Dendritic cell treated with granulocyte-macrophage colony-stimulating factor and Interleukin-4, amounts not matched to agents 40 ng/mL and 50 ng/mL, for 4 days (primary cell): ENCODE data around the gene SLC24A4.
"Not testable (repeated sequence)": the region's sequence is repeated elsewhere in the genome, so short reads cannot be mapped to it uniquely, and the experiment has no call there.

Source experiments
- H3K27ac Mint-ChIP-seq: one replicate; pipeline ENCODE4 v1.8.0; 2022; ENCODE audit warnings: mild to moderate bottlenecking, mixed read lengths
- H3K27me3 Mint-ChIP-seq: one replicate; pipeline ENCODE4 v1.8.0; 2022; ENCODE audit warnings: mild to moderate bottlenecking, mixed read lengths
- H3K36me3 Mint-ChIP-seq: one replicate; pipeline ENCODE4 v1.8.0; 2022; ENCODE audit warnings: low read depth, mixed read lengths
- H3K4me1 Mint-ChIP-seq: one replicate; pipeline ENCODE4 v1.8.0; 2022; ENCODE audit warnings: low read depth, mixed read lengths
- H3K4me3 Mint-ChIP-seq: one replicate; pipeline ENCODE4 v1.8.0; 2022; ENCODE audit warnings: mild to moderate bottlenecking, moderate library complexity, mixed read lengths
- H3K9me3 Mint-ChIP-seq: one replicate; pipeline ENCODE4 v1.8.0; 2022; ENCODE audit warnings: mixed read lengths
- intact Hi-C: fragments of 100-400 bp; cut with micrococcal nuclease; formaldehyde crosslinking; loops from one replicate; pipeline ENCODE4 v1.15.0; 2022

Gene SLC24A4

DNA sequence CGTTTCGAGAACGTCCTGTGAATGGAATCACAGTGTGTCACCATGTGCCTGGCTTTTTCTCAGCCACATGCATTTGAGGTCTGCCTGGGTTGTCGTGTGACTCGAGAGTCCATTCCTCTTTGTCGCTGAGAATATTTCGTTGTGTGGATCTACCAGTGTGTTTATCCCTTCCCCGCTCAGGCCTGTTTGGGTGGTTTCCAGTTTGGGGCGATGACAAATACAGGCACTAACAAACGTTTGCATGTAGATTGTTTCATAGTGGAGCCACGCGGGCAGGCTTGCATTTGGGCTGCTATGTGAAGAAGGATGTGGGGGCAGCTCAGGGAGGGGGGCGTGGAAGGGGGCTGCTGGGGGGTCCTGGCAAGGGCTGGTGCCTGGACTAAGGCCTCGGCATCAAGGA lies 204.8 kb downstream of the SLC24A4 start:
- no peak overlapping the region for H3K4me3 Mint-ChIP-seq
- peaks cover 63% of the 10 kb centered on the region for H3K36me3 Mint-ChIP-seq

DNA sequence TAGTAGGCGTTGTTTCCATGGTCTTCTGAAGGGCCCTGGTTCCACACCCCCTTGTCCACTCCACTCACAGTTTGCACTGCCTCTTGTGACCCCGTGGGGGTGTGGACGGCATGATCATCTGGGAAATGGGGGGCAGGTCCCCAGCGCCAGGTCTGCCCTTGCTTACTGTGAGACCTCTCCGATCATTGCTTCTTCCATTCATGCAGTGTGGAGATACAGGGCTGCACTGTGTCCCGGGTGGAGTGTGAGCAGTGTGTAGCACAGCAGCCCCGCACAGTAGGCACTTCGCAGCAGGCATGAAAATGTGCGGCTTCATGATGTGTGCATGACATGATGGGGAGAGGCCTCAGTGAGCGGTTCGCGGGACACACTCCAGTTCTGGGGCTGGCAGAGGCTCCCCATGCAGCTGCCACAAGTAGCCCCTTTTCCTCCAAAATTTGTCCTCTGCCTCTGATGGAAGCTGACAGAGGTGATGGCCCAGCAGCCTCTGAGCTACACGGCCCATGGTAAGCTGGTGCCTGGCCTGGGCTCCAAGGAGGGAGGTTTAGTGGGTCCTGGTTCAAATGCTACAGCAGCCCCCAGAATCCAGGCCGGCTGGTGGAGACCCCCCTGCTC lies 205.6 kb downstream of the SLC24A4 start:
- Mint-ChIP-seq H3K27ac (peak overlapping the region; percentile 46), H3K36me3 (peaks cover 69% of the 10 kb centered on the region), H3K9me3 (no peaks in the 10 kb centered on the region), H3K27me3 (no peaks in the 10 kb centered on the region), H3K4me3 (no peak overlapping the region), H3K4me1 (peaks cover 81% of the 10 kb centered on the region)
- intact Hi-C loops, result no loop called here

More for the DNA sequence above, 204.8 kb downstream of the SLC24A4 start:
- Mint-ChIP-seq H3K4me1 (peaks cover 82% of the 10 kb centered on the region), H3K27ac (peak overlapping the region; percentile 46), H3K9me3 (no peaks in the 10 kb centered on the region), H3K27me3 (no peaks in the 10 kb centered on the region)
- intact Hi-C loops, result no loop called here

DNA sequence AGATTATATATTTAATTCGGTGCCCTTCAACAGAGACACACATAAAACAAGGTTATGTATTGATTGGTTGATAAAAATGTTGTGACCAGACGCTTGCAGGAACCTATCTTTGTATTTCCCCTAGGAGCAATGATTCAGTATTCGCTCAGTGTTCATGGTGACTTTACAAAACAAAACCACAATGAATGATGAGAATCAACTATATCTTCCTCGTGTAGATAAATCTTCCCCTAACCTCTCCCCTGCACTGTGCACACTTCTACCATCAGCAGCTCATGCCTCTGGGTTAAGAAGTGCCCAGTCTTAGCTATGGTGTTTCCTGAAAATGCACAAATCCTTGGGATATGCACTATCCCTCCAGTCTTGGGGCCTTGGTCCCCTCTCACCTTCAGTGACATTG lies 206.9 kb downstream of the SLC24A4 start:
- no peaks in the 10 kb centered on the region for H3K9me3 Mint-ChIP-seq
- H3K4me1 Mint-ChIP-seq, result peaks cover 76% of the 10 kb centered on the region
- intact Hi-C loops, result no loop called here
- H3K27ac Mint-ChIP-seq, result no peak overlapping the region
- no peak overlapping the region for H3K4me3 Mint-ChIP-seq
- no peaks in the 10 kb centered on the region for H3K27me3 Mint-ChIP-seq
- peaks cover 75% of the 10 kb centered on the region for H3K36me3 Mint-ChIP-seq

DNA sequence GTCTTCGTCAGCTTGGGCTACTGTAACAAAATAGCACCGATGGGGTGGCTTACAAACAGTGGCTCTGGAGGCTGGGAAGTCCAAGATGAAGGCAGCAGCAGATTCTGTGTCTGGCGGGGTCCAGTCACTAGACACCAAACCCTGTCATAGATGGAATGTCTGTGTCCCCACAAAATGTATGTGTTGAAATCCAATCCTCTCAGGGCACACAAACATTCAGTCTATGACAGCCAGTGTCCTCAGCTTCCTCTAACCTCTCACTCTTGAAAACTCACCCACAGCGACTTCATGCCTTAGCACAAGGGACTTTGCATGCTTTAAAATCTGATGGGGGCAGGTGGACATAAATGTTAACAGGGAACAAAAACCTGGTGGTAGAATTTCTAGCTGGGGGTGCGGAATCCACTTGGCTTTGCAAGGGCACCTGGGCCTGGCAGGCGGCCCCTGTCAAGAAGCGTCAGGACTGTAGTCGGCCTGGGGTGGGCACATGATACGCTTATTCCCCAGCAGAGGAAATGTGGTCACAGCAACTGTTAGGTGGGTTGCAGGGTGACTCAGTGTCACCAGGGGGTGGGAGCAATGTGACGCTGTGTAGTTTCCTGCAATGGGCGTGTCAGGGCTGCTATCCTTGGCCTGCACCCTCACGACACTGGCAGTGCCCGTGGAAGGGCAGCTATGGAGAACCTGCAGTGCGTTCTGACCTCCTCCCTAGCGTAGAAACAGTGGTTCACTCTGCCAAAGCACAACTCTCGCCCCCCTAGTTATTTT lies 208.3 kb downstream of the SLC24A4 start:
- peaks cover 75% of the 10 kb centered on the region for H3K36me3 Mint-ChIP-seq
- H3K4me3 Mint-ChIP-seq, result no peak overlapping the region

DNA sequence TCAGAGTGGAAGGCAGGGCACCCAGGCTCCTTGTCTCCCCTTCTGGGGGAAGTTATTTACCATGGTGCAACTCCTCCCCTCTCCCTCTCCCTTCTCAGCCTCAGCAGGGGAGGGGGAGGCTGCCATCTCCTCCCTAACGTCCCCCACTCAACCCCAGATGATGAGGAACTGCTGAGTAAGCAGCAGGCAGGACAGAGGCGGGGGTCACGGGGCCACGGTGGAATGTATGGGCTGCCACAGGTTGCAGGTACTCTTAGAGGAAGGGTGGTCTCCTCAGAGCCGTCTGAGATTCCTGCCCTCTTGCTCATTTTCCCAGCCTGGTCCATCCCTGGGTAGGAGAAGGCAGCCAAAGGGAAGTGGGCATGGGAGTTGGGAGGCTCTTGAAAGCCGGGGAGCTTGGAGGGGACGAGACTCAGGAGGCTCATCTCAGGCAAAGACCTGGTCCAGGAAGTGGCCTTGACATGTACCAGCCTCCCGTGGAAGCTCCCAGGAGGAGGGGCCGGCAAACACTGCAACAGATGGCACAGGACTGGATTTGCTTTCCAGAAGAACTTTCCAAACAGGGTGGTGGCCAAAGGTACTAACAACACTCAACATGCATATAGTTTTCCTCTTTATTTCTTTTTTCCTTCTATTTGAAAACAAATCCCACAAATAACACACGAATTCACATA lies 209.7 kb downstream of the SLC24A4 start:
- H3K36me3 Mint-ChIP-seq, result peaks cover 66% of the 10 kb centered on the region
- no peaks in the 10 kb centered on the region for H3K27me3 Mint-ChIP-seq
- peaks cover 69% of the 10 kb centered on the region for H3K4me1 Mint-ChIP-seq
- no peaks in the 10 kb centered on the region for H3K9me3 Mint-ChIP-seq
- no peak overlapping the region for H3K27ac Mint-ChIP-seq
- intact Hi-C loops, result no loop called here
- H3K4me3 Mint-ChIP-seq, result no peak overlapping the region

More for the DNA sequence above, 208.3 kb downstream of the SLC24A4 start:
- peaks cover 78% of the 10 kb centered on the region for H3K4me1 Mint-ChIP-seq
- peak overlapping the region; percentile 56 for H3K27ac Mint-ChIP-seq
- H3K9me3 Mint-ChIP-seq, result no peaks in the 10 kb centered on the region
- H3K27me3 Mint-ChIP-seq, result no peaks in the 10 kb centered on the region
- intact Hi-C loops, result no loop called here

DNA sequence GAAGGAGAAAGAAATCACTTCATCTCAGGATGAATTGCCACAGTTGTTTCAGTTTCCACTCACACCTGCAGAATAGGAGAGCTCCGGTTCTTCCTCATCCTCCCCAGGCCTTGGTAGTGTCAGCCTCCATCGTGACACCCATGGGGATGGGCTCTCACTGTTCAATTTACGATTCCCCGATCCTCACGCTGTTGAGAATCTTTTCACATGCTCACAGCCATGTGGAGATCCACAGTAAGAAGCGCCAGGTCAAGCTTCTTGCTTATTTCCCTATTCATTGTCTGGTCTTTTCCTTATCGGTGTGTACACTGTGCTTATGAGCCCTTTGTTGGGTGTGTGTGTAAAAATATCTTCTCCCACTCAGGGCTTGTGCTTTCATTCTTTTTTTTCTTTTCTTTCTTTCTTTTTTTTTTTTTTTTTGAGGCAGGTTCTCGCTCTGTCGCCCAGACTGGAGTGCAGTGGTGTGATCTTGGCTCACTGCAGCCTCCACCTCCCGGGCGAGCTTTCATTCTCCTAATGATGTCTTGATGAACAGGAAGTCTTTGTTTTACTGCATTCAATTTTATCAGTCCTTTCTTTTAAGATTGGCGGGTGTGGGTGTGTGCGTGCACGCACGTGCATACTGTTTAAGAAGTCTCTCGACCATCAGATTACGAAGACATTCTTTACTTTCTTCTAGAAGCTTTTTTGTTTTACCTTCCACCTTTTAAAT lies 212.1 kb downstream of the SLC24A4 start:
- Mint-ChIP-seq H3K4me3 (no peak overlapping the region), H3K27me3 (no peaks in the 10 kb centered on the region), H3K9me3 (no peaks in the 10 kb centered on the region), H3K27ac (no peak overlapping the region), H3K36me3 (peaks cover 41% of the 10 kb centered on the region), H3K4me1 (peaks cover 65% of the 10 kb centered on the region)
- intact Hi-C loops, result no loop called here

DNA sequence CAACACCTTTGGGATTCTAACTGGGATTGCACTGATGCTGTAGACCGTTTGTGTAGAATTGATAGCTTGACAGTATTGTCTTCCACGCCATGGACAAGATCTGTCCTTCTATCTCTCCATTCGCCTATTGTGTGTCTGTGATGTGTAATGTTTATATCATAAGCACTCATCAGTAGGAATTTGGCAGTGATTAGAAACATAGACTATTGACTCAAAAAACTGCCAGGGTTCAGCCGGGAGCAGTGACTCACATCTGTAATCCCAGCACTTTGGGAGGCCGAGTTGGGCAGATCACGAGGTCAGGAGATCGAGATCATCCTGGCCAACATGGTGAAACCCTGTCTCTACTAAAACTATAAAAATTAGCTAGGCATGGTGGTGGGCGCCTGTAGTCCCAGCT lies 213.3 kb downstream of the SLC24A4 start:
- intact Hi-C loops, H3K27me3 Mint-ChIP-seq, H3K4me3 Mint-ChIP-seq, H3K27ac Mint-ChIP-seq, H3K9me3 Mint-ChIP-seq: not testable (repeated sequence)
- H3K4me1 Mint-ChIP-seq, result peaks cover 64% of the 10 kb centered on the region
- H3K36me3 Mint-ChIP-seq, result peaks cover 35% of the 10 kb centered on the region

DNA sequence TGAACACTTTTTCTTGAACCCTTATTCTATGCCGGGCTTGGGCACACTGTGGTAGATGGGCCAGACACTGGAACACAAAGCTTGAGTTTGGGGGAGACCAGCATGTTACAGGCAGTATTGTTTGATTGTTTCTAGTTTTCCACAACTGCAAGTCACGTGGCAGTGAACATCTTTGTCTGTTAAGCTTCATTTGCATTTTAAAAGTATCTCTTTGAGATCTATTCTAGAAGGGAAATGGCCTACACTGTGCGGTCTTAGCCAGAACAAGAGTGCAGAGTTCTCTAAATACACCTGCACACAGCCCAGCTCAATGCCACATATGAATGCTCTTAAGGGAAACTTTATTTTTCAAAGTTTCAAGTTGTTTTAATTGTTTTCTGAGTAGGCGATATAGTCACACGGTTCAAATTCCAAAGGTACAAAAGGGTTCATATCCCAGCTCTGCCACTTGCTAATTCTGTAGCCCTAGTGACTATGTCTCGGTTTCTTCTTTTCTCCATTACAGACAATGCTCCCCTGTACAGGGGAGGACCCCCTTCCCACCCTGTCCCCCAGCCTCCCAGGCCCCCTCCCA lies 215.5 kb downstream of the SLC24A4 start:
- Mint-ChIP-seq H3K4me1 (peaks cover 58% of the 10 kb centered on the region), H3K27me3 (no peaks in the 10 kb centered on the region), H3K9me3 (no peaks in the 10 kb centered on the region), H3K4me3 (no peak overlapping the region), H3K36me3 (peaks cover 30% of the 10 kb centered on the region), H3K27ac (no peak overlapping the region)
- intact Hi-C loops, result no loop called here

DNA sequence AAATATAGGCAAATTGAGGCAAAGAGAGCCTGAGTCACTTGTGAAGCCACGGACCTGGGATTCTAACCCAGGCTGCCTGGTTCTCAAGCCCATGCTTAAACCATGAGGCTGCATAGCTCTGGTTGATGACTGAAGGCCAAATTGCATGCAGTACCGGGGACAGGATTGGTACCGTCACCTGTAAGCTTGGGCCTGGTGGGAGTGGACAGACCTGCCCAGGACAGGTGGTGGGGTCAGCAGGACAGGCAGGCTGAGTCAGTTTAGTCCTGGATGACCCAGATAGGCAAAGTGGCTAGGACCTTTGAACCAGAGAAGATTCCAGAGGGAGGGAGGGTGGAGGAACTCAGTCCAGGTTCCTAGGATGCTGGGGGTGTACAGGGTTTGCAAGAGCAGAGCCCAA lies 216.5 kb downstream of the SLC24A4 start:
- intact Hi-C loops, result no loop called here
- H3K4me3 Mint-ChIP-seq, result no peak overlapping the region
- H3K4me1 Mint-ChIP-seq, result peaks cover 59% of the 10 kb centered on the region
- no peaks in the 10 kb centered on the region for H3K27me3 Mint-ChIP-seq
- no peak overlapping the region for H3K27ac Mint-ChIP-seq
- H3K9me3 Mint-ChIP-seq, result no peaks in the 10 kb centered on the region
- peaks cover 31% of the 10 kb centered on the region for H3K36me3 Mint-ChIP-seq

DNA sequence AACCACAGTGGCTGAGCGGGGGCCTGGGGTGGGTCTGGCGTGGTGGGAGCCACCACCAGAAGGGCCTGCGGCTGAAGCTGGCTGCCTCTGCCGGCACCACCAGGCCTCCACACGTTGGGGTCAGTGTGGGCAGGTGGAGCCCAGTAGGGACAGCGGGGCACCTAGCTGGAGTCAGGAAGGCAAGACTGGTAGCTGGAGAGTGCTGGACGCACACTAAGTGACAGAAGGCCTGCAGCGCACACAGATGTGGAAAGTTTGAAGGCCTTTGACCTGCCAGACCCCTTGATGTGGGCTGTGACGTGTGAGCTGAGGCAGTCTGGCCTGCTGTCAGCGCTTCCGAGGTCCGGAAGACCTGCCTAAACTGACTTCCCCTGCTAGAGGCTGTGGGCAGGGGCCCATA lies 216.9 kb downstream of the SLC24A4 start:
- H3K27me3 Mint-ChIP-seq, result no peaks in the 10 kb centered on the region
- H3K27ac Mint-ChIP-seq, result no peak overlapping the region
- intact Hi-C loops, result no loop called here
- peaks cover 55% of the 10 kb centered on the region for H3K4me1 Mint-ChIP-seq
- H3K4me3 Mint-ChIP-seq, result no peak overlapping the region
- no peaks in the 10 kb centered on the region for H3K9me3 Mint-ChIP-seq
- peaks cover 27% of the 10 kb centered on the region for H3K36me3 Mint-ChIP-seq

DNA sequence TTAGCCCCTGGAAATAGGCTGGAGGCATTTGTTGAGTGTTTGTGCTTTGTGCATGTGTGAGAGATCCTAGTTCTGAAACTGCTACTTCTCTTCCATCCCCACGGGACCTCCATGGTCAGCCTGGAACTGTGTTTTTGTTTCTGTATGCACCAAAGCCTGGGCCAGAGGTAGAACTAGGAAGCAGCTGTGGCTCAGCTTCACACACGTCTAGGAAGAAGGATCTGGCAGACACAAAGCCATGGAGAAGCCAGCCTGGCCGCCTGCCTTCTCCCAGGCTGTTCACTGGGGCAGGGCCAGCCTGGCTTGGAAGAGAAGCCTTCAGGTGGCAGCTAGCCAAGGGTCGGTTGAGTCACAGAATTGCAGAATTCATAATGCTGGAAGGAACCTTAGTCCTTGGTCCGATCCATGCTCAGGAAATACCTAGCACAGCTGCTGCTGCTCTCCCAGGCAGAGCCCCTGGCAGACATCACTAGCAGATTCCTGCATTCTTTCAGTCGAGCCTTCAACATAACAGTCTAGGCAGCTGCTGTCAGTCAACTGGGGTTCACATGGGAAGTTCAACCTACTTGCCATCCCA lies 217.6 kb downstream of the SLC24A4 start:
- peaks cover 49% of the 10 kb centered on the region for H3K4me1 Mint-ChIP-seq

DNA sequence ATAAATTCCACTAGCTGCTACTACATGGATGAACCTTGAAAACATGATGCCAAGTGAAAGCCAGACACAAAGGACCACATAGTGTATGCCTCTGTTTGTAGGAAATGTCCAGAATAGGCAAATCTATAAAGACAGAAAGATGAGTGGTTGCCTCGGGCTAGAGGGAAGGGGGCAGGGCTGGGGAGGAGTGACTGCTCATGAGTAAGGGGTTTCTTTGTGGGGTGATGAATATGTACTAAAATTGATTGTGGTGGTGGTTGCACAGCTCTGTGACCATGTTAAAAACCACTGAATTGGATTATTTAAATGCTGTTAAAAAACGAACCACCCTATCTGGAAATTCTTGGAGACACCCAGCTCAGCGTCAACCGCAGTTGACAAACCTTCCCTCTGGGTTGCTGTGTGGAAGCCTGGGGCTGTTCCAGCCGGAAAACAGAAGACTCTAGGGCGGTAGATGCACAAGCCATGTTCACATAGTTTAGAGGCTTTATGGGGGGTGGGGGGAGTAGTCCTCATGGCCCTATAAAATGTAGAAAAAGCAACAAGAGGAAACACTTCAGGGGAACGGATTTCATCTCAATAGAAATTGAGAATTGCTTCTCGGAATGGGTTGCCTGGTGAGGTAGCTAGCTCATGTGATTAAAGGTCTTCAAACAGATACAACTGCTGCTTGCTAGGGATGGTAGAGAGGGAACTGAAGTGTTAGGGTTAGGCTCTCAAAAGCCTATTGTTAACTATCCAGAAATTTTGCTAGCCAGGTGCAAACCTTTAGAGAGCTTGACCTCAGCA lies 220.0 kb downstream of the SLC24A4 start:
- no peak overlapping the region for H3K4me3 Mint-ChIP-seq
- peaks cover 19% of the 10 kb centered on the region for H3K36me3 Mint-ChIP-seq
- H3K4me1 Mint-ChIP-seq, result peaks cover 42% of the 10 kb centered on the region
- H3K9me3 Mint-ChIP-seq, result no peaks in the 10 kb centered on the region
- intact Hi-C loops, result no loop called here
- H3K27me3 Mint-ChIP-seq, result no peaks in the 10 kb centered on the region
- H3K27ac Mint-ChIP-seq, result no peak overlapping the region

More for the DNA sequence above, 217.6 kb downstream of the SLC24A4 start:
- H3K9me3 Mint-ChIP-seq, result no peaks in the 10 kb centered on the region
- no peaks in the 10 kb centered on the region for H3K27me3 Mint-ChIP-seq
- H3K4me3 Mint-ChIP-seq, result no peak overlapping the region
- peaks cover 20% of the 10 kb centered on the region for H3K36me3 Mint-ChIP-seq
- H3K27ac Mint-ChIP-seq, result no peak overlapping the region
- intact Hi-C loops, result no loop called here
